LNCAP (cell line): ENCODE data around the gene TECPR1.

Source experiments
- CTCF ChIP-seq: fragments of 450-650 bp; IDR thresholded peaks from 2 replicates; pipeline ENCODE4 v1.5.1; 2017; ENCODE audit warnings: mild to moderate bottlenecking

The TECPR1 gene

GRCh38 chr7:98171449-98171848 lies 80.6 kb downstream of the TECPR1 start:
- no peak for TF ChIP-seq CTCF

GRCh38 chr7:98170966-98171365 lies 81.1 kb downstream of the TECPR1 start:
- no peak for TF ChIP-seq CTCF

GRCh38 chr7:98168904-98169621 lies 83.0 kb downstream of the TECPR1 start:
- peak; percentile 19; the same call in 1 of the 2 replicates for TF ChIP-seq CTCF

GRCh38 chr7:98168181-98168903 lies 83.7 kb downstream of the TECPR1 start:
- TF ChIP-seq CTCF: peak; percentile 81

- TF ChIP-seq CTCF: no peak
Observed at GRCh38 chr7:98167653-98168052, 84.4 kb downstream of the TECPR1 start.

- no peak for TF ChIP-seq CTCF
Observed at GRCh38 chr7:98166668-98166970, 85.4 kb downstream of the TECPR1 start.

GRCh38 chr7:98165827-98166667 lies 86.0 kb downstream of the TECPR1 start:
- TF ChIP-seq CTCF: peak; percentile 84
